Measurements from ENCODE around the gene TAS2R20. TPM values are rescaled to one million over a fixed set of nuclear protein-coding genes. Genes with fewer than 3 reads are reported as not detected.

TAS2R20 gene
- total RNA-seq, 4 donors from 2014 or later = 3.0 to 6.2 (median 5.0) TPM

GRCh38 chr12:10959804-10960203 lies 38.3 kb downstream of the TAS2R20 start:
- TF ChIP-seq, protein P1, sequence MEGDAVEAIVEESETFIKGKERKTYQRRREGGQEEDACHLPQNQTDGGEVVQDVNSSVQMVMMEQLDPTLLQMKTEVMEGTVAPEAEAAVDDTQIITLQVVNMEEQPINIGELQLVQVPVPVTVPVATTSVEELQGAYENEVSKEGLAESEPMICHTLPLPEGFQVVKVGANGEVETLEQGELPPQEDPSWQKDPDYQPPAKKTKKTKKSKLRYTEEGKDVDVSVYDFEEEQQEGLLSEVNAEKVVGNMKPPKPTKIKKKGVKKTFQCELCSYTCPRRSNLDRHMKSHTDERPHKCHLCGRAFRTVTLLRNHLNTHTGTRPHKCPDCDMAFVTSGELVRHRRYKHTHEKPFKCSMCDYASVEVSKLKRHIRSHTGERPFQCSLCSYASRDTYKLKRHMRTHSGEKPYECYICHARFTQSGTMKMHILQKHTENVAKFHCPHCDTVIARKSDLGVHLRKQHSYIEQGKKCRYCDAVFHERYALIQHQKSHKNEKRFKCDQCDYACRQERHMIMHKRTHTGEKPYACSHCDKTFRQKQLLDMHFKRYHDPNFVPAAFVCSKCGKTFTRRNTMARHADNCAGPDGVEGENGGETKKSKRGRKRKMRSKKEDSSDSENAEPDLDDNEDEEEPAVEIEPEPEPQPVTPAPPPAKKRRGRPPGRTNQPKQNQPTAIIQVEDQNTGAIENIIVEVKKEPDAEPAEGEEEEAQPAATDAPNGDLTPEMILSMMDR (IDR thresholded peaks at IDR 0.05; ENCODE audit: low read depth) = no peak

GRCh38 chr12:10957741-10958140 lies 40.4 kb downstream of the TAS2R20 start:
- TF ChIP-seq, protein P1 (IDR thresholded peaks at IDR 0.05; ENCODE audit: low read depth) = no peak

GRCh38 chr12:10956085-10956484 lies 42.0 kb downstream of the TAS2R20 start:
- TF ChIP-seq, protein P1 (IDR thresholded peaks at IDR 0.05; ENCODE audit: low read depth) = no peak

DNA sequence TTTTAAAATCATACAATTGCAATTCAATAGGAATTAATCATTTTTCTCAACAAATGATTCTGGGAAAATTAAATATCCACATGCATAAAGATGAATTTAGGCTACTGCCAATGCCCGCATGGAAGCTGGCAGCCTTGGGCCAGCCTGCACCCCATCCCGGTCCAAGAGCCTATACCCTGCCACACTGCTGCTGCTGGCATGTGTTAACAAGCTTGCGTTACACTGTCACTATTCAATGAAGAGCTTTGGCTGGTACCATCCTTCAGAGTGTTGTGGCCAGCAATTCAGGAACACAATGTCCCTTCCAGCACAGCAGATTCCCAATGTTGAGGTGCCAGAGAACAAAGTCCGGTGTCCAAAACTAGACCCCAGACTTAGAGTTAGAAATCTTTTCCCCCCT lies 45.5 kb downstream of the TAS2R20 start:
- TF ChIP-seq, protein P1 (IDR thresholded peaks at IDR 0.05; ENCODE audit: low read depth) = no peak

Other genes with a start within 250 kb of the TAS2R20 start
- gene TAS2R7, start 195.7 kb downstream of the TAS2R20 start, total RNA-seq = not detected
- not detected for gene TAS2R8, start 191.0 kb downstream of the TAS2R20 start, total RNA-seq
- gene TAS2R9, start 188.1 kb downstream of the TAS2R20 start, total RNA-seq = not detected
- 1 to 10 TPM in 3 of 4 donors, not detected in 1; 1.1 to 2.4 (median 2.3) TPM for gene TAS2R10, start 171.9 kb downstream of the TAS2R20 start, total RNA-seq
- 1 to 10 TPM in 3 of 4 donors, not detected in 1; 2.4 to 6.5 (median 3.8) TPM for gene PRR4, start 148.8 kb downstream of the TAS2R20 start, total RNA-seq
- 10 to 100 TPM; 17.5 to 39.8 (median 34.3) TPM for gene PRH1, start 114.0 kb downstream of the TAS2R20 start, total RNA-seq
- gene TAS2R13, start 88.7 kb downstream of the TAS2R20 start, total RNA-seq = 1 to 10 TPM; 1.8 to 5.5 (median 3.9) TPM
- gene PRH2, start 69.1 kb downstream of the TAS2R20 start, total RNA-seq = not detected
- 1 to 10 TPM; 4.1 to 5.8 (median 4.1) TPM for gene TAS2R14, start 59.0 kb downstream of the TAS2R20 start, total RNA-seq
- 1 to 10 TPM; 3.4 to 4.6 (median 3.9) TPM for gene TAS2R50, start 11.4 kb downstream of the TAS2R20 start, total RNA-seq
- 1 to 10 TPM; 5.7 to 8.8 (median 6.2) TPM for gene TAS2R19, start 24.3 kb upstream of the TAS2R20 start, total RNA-seq
- gene TAS2R31, start 33.1 kb upstream of the TAS2R20 start, total RNA-seq = 1 to 10 TPM; 3.4 to 7.6 (median 6.0) TPM
- 1 to 10 TPM; 1.9 to 4.5 (median 2.4) TPM for gene TAS2R46, start 64.0 kb upstream of the TAS2R20 start, total RNA-seq
- 1 to 10 TPM; 1.7 to 5.5 (median 3.6) TPM for gene TAS2R43, start 94.0 kb upstream of the TAS2R20 start, total RNA-seq
- gene TAS2R30, start 136.3 kb upstream of the TAS2R20 start, total RNA-seq = 10 to 100 TPM in 2 of 4 donors, 1 to 10 TPM in 2; 5.1 to 17.9 (median 11.8) TPM
- 1 to 10 TPM; 5.7 to 8.0 (median 7.4) TPM for gene SMIM10L1, start 172.9 kb upstream of the TAS2R20 start, total RNA-seq
- gene TAS2R42, start 188.6 kb upstream of the TAS2R20 start, total RNA-seq = not detected